HL-60/S4 (cell line): ENCODE data around the gene FXYD2.

ENCODE experiments used
- in situ Hi-C: fragments of 300-500 bp; cut with MboI; formaldehyde crosslinking; loops from 2 replicates; pipeline ENCODE4 v1.14.3; 2022; ENCODE audit warnings: low sequenced_read_pairs

FXYD2 gene

GRCh38 chr11:117859061-117859460, 34.5 kb upstream of the FXYD2 start:
- in situ Hi-C loops, result no loop called here

- in situ Hi-C loops, result no loop called here
Measured at GRCh38 chr11:117857734-117858414, 33.3 kb upstream of the FXYD2 start.

GRCh38 chr11:117855912-117856651, 31.5 kb upstream of the FXYD2 start:
- in situ Hi-C loops, result no loop called here

- in situ Hi-C loops, result no loop called here
Measured at GRCh38 chr11:117855186-117855845, 30.8 kb upstream of the FXYD2 start.

- in situ Hi-C loops, result no loop called here
Measured at GRCh38 chr11:117852309-117852708, 27.8 kb upstream of the FXYD2 start.

GRCh38 chr11:117851852-117852251, 27.3 kb upstream of the FXYD2 start:
- in situ Hi-C loops, result no loop called here

- in situ Hi-C loops, result no loop called here
Measured at GRCh38 chr11:117851106-117851505, 26.6 kb upstream of the FXYD2 start.

GRCh38 chr11:117849781-117850414, 25.4 kb upstream of the FXYD2 start:
- in situ Hi-C loops, result no loop called here

- in situ Hi-C loops, result no loop called here
Measured at GRCh38 chr11:117843666-117844484, 19.3 kb upstream of the FXYD2 start.

GRCh38 chr11:117842131-117842941, 17.8 kb upstream of the FXYD2 start:
- in situ Hi-C loops, result no loop called here

GRCh38 chr11:117841551-117842031, 17.0 kb upstream of the FXYD2 start:
- in situ Hi-C loops, result no loop called here

GRCh38 chr11:117840881-117841550, 16.5 kb upstream of the FXYD2 start:
- in situ Hi-C loops, result no loop called here

- in situ Hi-C loops, result no loop called here
Measured at GRCh38 chr11:117839936-117840813, 15.6 kb upstream of the FXYD2 start.

GRCh38 chr11:117839380-117839881, 14.9 kb upstream of the FXYD2 start:
- in situ Hi-C loops, result no loop called here

- in situ Hi-C loops, result no loop called here
Measured at GRCh38 chr11:117838901-117839300, 14.4 kb upstream of the FXYD2 start.

- in situ Hi-C loops, result no loop called here
Measured at GRCh38 chr11:117837791-117838190, 13.2 kb upstream of the FXYD2 start.

- in situ Hi-C loops, result no loop called here
Measured at GRCh38 chr11:117837070-117837776, 12.7 kb upstream of the FXYD2 start.
